Body of pancreas (tissue), 4 donors: Measurements from ENCODE around the gene PALM. TPM values are rescaled to one million over a fixed set of nuclear protein-coding genes. Genes with fewer than 3 reads are reported as not detected.
"Not testable (repeated sequence)": the region's sequence is repeated elsewhere in the genome, so short reads cannot be mapped to it uniquely, and the experiment has no call there.

Experiments
- ATAC-seq: fragments of 150-250 bp; one replicate; pipeline ENCODE4 v1.9.1; 2016
- DNase-seq, 4 donors: peaks; one replicate each; pipeline ENCODE4 v3.0.0-alpha.2; 2019
- H3K27ac ChIP-seq, 4 donors: fragments of 200-600 bp; sonication (generic); 1 replicate in 3 of 4; 2 replicates in 1 of 4; pipeline versions ENCODE4 v1.5.1 to v1.6.1; 2016 to 2019; ENCODE audit warnings: mild to moderate bottlenecking in 1 of 4, mixed read lengths in 1 of 4, moderate library complexity in 1 of 4
- H3K27me3 ChIP-seq, 2 donors: fragments of 200-600 bp; sonication (generic); one replicate each; pipeline ENCODE4 v1.6.0; 2016; ENCODE audit warnings: mild to moderate bottlenecking in 1 of 2
- H3K36me3 ChIP-seq, 2 donors: fragments of 200-600 bp; sonication (generic); replicated peaks in 1 of 2; 2 replicates each; pipeline ENCODE4 v1.5.1; 2016; ENCODE audit warnings: low read depth in 2 of 2; ENCODE audit not compliant: insufficient read depth in 1 of 2
- H3K4me1 ChIP-seq: fragments of 200-600 bp; sonication (generic); one replicate; pipeline ENCODE4 v1.6.0; 2016
- H3K4me3 ChIP-seq, 2 donors: fragments of 200-600 bp; sonication (generic); 1 replicate in 1 of 2; 2 replicates in 1 of 2; pipeline ENCODE4 v1.5.1; 2016 to 2019
- H3K9me3 ChIP-seq, 3 donors: fragments of 200-600 bp; sonication (generic); 1 replicate in 2 of 3; 2 replicates in 1 of 3; pipeline ENCODE4 v1.5.1; 2016
- CTCF ChIP-seq, 7 experiments: fragments of 450-650 bp in 4 of 7; fragments of 200-600 bp in 3 of 7; sonication (generic) in 3 of 7; IDR thresholded peaks; one replicate each; pipeline ENCODE4 v1.5.1; 2016 to 2019; ENCODE audit warnings: antibody characterized with exemption in 7 of 7
- POLR2A ChIP-seq, 3 donors: fragments of 450-650 bp; IDR thresholded peaks; one replicate each; pipeline ENCODE4 v1.6.1; 2016; ENCODE audit warnings: antibody characterized with exemption in 3 of 3, mild to moderate bottlenecking in 2 of 3
- WGBS, 2 donors: methylation state at CpG; one replicate each; pipeline ENCODE4 v1.1.5; 2017; 5-methylcytosine and 5-hydroxymethylcytosine counted together
- intact Hi-C: fragments of 100-400 bp; cut with DNase I; formaldehyde crosslinking; loops from one replicate; pipeline ENCODE4 v1.15.1; 2023
- total RNA-seq, 2 donors: library from RNA; depleted of rRNA; stranded (reverse); fragments of >200 nt; gene quantifications; one replicate each; pipeline ENCODE4 v1.1.0, GENCODE V29; 2016

The PALM gene
- total RNA-seq, 2 donors from 2014 or later: 14.8 to 32.6 TPM

GRCh38 chr19:662962-663681 lies 45.6 kb upstream of the PALM start, which contains the start of gene RNF126:
Gene RNF126, minus strand, starts transcription at chr19:663214. Its CDS starts 93 bp downstream, at chr19:663121.
- peak; percentile 92 to 95 (median 94) for DNase-seq
- H3K36me3 ChIP-seq: no peaks in the 10 kb centered on the region
- H3K27me3 ChIP-seq: no peaks in the 10 kb centered on the region
- H3K27ac ChIP-seq: peak within 1 kb of the TSS; percentile 87 to 93 (median 89)
- peak within 1 kb of the TSS; percentile 95 to 98 for H3K4me3 ChIP-seq
- TF ChIP-seq POLR2A (IDR thresholded peaks at IDR 0.05): peak; percentile 20 to 75 (median 65)
- peak in 1 of 7 experiments; percentile 6 for TF ChIP-seq CTCF (IDR thresholded peaks at IDR 0.05)
- WGBS, 2 donors: 0 to 1% methylated on average over 14 to 70 of the region's 97 CpGs
- peak; percentile 85 for ATAC-seq
- intact Hi-C loops: no loop called here
- no peaks in the 10 kb centered on the region for H3K9me3 ChIP-seq
- H3K4me1 ChIP-seq: peaks cover 60% of the 10 kb centered on the region

GRCh38 chr19:663682-664117 lies 45.0 kb upstream of the PALM start:
- no peak for TF ChIP-seq POLR2A (IDR thresholded peaks at IDR 0.05)
- Histone ChIP-seq H3K36me3 (no peaks in the 10 kb centered on the region), H3K27ac (peak overlapping the region; percentile 83 to 93 (median 89)), H3K4me1 (peaks cover 55% of the 10 kb centered on the region), H3K4me3 (no peak overlapping the region), H3K27me3 (no peaks in the 10 kb centered on the region), H3K9me3 (no peaks in the 10 kb centered on the region)
- intact Hi-C loops: no loop called here
- ATAC-seq (no peak), DNase-seq (no peak)
- 62 to 66% methylated on average over 5 to 18 of the region's 18 CpGs for WGBS, 2 donors

- WGBS, 2 donors: 8 to 13% methylated on average over 3 to 24 of the region's 24 CpGs
- peak; percentile 79 to 86 (median 82) for DNase-seq
- no peaks in the 10 kb centered on the region for H3K27me3 ChIP-seq
- peak; percentile 84 to 96 (median 92) for TF ChIP-seq CTCF (IDR thresholded peaks at IDR 0.05)
- TF ChIP-seq POLR2A (IDR thresholded peaks at IDR 0.05): no peak
- H3K27ac ChIP-seq: no peak overlapping the region
- intact Hi-C loops: loop anchor here (5.0 kb wide), 1 partner anchor 67 kb away; no protein-coding TSS in a partner anchor
- ATAC-seq: peak; percentile 38
- H3K9me3 ChIP-seq: no peaks in the 10 kb centered on the region
- H3K4me3 ChIP-seq: no peak overlapping the region
- no peaks in the 10 kb centered on the region for H3K36me3 ChIP-seq
- peaks cover 42% of the 10 kb centered on the region for H3K4me1 ChIP-seq
Measured at GRCh38 chr19:664913-665443, 43.8 kb upstream of the PALM start.

- intact Hi-C loops: loop anchor here (5.0 kb wide), 1 partner anchor 65 kb away; no protein-coding TSS in a partner anchor
- DNase-seq: peak in 1 of 4 donors; percentile 10
Measured at GRCh38 chr19:666985-667573, 41.7 kb upstream of the PALM start.

GRCh38 chr19:668675-669434 lies 39.9 kb upstream of the PALM start:
- not testable (repeated sequence) for H3K9me3 ChIP-seq, H3K4me3 ChIP-seq, H3K27me3 ChIP-seq, H3K27ac ChIP-seq, ATAC-seq, H3K36me3 ChIP-seq, DNase-seq
- 45 to 51% methylated on average over 12 of the region's 12 CpGs for WGBS, 2 donors
- H3K4me1 ChIP-seq: peaks cover 14% of the 10 kb centered on the region
- intact Hi-C loops: loop anchor here (5.0 kb wide), 1 partner anchor 63 kb away; no protein-coding TSS in a partner anchor

More at GRCh38 chr19:666985-667573, 41.7 kb upstream of the PALM start:
- 69 to 81% methylated on average over 12 to 37 of the region's 38 CpGs for WGBS, 2 donors
- not testable (repeated sequence) for H3K27ac ChIP-seq, H3K36me3 ChIP-seq, ATAC-seq, H3K9me3 ChIP-seq, H3K27me3 ChIP-seq, H3K4me3 ChIP-seq
- H3K4me1 ChIP-seq: peaks cover 21% of the 10 kb centered on the region
